WERI-Rb-1 (cell line): Measurements from ENCODE around the gene KLHL17.
A peak's percentile ranks its signal among the peaks of the same experiment; 100 is the strongest.
"Not testable (repeated sequence)": the region's sequence is repeated elsewhere in the genome, so short reads cannot be mapped to it uniquely, and the experiment has no call there.

Experiments
- DNase-seq: peaks from one replicate; pipeline ENCODE4 v3.0.0-alpha.2; 2020
- H3K27ac ChIP-seq: fragments of 250-450 bp; sonication (Bioruptor Pico); 2 replicates; pipeline ENCODE4 v1.5.1; 2020; ENCODE audit warnings: mild to moderate bottlenecking, moderate library complexity
- H3K27me3 ChIP-seq: fragments of 250-450 bp; sonication (Bioruptor Pico); 2 replicates; pipeline ENCODE4 v1.5.1; 2021; ENCODE audit warnings: mild to moderate bottlenecking, low read depth, moderate library complexity; ENCODE audit not compliant: insufficient read depth, severe bottlenecking
- H3K36me3 ChIP-seq: fragments of 250-450 bp; sonication (Bioruptor Pico); 2 replicates; pipeline ENCODE4 v1.5.1; 2020; ENCODE audit warnings: mild to moderate bottlenecking, moderate library complexity
- H3K4me3 ChIP-seq: 2 replicates; pipeline ENCODE4 v1.5.1; 2011; ENCODE audit warnings: low read depth, mild to moderate bottlenecking, control low read depth, low read length
- H3K9me3 ChIP-seq: fragments of 250-450 bp; sonication (Bioruptor Pico); 2 replicates; pipeline ENCODE4 v1.5.1; 2021; ENCODE audit warnings: mild to moderate bottlenecking, moderate library complexity; ENCODE audit not compliant: severe bottlenecking
- TF ChIP-seq, protein P1 (sequence below): IDR thresholded peaks from 2 replicates; pipeline ENCODE4 v1.5.1; 2011; ENCODE audit warnings: low read depth, mild to moderate bottlenecking, control low read depth, inconsistent platforms, low read length

KLHL17 gene

DNA sequence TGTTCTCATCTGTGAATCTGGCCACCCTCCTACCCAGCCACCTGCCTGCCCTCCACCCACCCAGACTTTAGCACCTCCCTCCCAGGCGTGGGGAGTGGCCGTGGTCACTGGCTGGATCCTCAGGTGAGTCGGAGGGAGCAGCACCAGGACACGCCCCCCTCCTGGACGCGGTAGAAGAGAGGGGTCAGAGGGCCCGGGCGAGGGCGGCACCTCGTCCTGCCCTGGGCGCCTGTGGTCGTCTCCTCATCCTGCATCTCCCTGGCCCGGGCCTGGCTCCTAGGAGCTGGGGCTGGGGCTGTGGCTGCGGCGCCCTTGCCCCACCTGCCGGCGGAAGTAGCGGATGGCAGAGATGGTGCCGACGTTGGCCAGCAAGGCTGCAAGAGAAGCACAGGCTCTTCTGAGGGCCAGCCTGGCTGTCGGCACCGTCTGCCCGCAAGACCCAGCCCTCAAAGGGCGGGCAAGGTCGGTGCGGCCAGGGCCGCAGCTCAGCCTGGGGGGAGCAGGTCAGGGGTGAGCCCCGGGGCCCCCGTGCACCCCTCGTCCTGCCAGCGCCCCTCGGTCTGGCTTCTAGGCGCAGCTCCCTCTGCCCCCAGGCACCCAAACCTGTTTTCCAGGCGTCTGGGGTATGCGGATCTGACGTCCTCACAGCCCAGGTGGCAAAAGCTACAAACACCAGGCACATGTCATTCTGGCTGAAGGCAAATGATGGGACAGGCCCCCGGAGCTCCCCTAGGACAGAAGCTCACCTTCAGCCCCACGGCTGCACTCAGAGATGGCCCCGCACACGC lies 15.7 kb downstream of the KLHL17 start:
- DNase-seq: peak; percentile 53
- H3K36me3 ChIP-seq: no peaks in the 10 kb centered on the region
- H3K27me3 ChIP-seq: no peaks in the 10 kb centered on the region
- TF ChIP-seq, protein P1, sequence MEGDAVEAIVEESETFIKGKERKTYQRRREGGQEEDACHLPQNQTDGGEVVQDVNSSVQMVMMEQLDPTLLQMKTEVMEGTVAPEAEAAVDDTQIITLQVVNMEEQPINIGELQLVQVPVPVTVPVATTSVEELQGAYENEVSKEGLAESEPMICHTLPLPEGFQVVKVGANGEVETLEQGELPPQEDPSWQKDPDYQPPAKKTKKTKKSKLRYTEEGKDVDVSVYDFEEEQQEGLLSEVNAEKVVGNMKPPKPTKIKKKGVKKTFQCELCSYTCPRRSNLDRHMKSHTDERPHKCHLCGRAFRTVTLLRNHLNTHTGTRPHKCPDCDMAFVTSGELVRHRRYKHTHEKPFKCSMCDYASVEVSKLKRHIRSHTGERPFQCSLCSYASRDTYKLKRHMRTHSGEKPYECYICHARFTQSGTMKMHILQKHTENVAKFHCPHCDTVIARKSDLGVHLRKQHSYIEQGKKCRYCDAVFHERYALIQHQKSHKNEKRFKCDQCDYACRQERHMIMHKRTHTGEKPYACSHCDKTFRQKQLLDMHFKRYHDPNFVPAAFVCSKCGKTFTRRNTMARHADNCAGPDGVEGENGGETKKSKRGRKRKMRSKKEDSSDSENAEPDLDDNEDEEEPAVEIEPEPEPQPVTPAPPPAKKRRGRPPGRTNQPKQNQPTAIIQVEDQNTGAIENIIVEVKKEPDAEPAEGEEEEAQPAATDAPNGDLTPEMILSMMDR: peak; percentile 36; the same call in 1 of the 2 replicates
- H3K9me3 ChIP-seq: no peaks in the 10 kb centered on the region
- peak overlapping the region; percentile 23 for H3K4me3 ChIP-seq
- H3K27ac ChIP-seq: peak overlapping the region; percentile 19; the same call in 1 of the 2 replicates

DNA sequence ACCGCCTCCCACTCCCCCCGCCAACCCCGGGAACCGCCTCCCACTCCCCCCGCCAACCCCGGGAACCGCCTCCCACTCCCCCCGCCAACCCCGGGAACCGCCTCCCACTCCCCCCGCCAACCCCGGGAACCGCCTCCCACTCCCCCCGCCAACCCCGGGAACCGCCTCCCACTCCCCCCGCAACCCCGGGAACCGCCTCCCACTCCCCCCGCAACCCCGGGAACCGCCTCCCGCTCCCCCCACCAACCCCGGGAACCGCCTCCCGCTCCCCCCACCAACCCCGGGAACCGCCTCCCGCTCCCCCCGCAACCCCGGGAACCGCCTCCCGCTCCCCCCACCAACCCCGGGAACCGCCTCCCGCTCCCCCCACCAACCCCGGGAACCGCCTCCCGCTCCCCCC lies 16.4 kb downstream of the KLHL17 start:
- H3K27ac ChIP-seq, H3K9me3 ChIP-seq, DNase-seq, H3K27me3 ChIP-seq, H3K4me3 ChIP-seq, H3K36me3 ChIP-seq: not testable (repeated sequence)

DNA sequence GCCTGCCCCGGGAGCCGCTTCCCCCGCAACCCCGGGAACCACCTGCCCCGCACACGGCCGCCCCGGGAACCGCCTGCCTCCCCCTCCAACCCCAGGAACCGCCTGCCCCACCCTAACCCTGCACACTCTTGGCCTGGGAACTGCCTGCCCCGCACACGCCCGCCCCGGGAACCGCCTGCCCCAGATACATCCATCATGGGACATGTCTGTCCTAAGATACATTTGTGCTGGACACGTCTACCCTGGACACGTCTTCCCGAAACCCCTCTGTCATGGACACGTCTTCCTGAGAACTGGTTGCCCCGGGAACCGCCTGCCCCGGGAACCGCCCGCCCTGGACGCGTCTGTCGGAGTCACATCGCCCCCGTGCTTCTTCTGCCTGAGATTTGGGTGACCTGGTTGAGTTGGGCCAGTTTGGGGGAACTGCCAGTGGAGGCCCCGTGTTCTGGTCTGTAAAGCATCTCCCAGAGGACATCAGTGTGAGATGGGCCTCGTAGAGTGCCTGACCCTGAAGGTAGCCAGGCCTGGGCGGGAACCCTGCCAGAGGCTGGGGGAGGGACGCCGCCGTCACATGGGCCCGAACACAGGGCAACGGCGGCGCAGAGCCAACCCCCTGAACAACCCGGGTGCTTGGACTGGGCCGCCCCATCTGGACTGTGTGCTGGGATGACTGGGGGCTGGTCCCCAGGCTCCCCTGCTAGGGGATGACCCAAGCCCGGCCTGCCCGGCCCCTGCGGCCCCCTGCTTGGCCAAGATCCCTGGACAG lies 17.9 kb downstream of the KLHL17 start:
- no peak overlapping the region for H3K4me3 ChIP-seq
- no peaks in the 10 kb centered on the region for H3K9me3 ChIP-seq
- no peaks in the 10 kb centered on the region for H3K27me3 ChIP-seq
- H3K36me3 ChIP-seq: no peaks in the 10 kb centered on the region
- no peak overlapping the region for H3K27ac ChIP-seq
- TF ChIP-seq, protein P1: no peak
- DNase-seq: no peak

DNA sequence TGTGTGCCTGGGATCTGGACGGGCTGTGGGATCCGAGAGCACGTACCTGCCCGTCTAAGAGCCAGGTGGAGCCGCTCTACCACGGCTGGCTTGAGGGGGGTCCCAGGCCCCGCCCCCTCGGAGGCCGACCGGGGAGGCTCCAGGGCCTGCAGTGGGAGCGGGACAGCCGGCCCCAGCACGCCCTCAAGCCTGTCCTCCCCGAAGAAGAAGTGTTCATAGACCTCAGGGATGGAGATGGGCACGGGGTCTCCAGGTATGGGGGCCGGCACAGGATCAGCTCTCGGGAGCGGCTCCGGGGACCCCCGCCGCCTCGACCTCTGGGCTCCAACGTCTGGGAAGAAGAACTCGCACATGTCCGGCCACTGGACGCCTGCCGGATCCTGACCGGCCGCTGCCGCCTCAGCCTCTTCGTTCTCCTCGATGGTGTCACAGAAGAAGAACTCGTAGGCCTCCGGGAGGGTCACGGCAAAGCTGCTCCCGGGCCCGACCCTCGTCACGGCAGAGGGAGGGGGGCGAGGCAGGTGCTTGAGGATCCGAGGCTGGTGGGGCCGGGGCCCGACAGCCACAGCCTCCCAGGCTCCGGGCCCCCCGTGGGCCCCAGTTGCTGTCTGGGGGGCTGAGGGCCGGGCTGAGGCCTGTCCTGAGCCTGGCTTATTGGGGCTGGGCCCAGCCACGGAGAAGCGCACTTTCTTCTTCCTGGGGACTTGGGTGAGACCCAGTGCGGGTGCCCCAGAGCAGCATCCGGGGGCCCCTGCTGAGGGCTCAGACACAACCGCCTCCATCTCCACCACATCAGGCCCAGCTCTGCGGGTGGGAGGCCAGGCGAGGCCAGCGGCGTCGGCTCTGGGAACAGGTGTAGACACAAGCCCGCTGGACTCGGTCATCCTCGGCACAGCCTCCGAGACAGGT lies 18.7 kb downstream of the KLHL17 start:
- TF ChIP-seq, protein P1: no peak
- Histone ChIP-seq H3K27ac (no peak overlapping the region), H3K27me3 (no peaks in the 10 kb centered on the region), H3K36me3 (no peaks in the 10 kb centered on the region), H3K4me3 (no peak overlapping the region), H3K9me3 (no peaks in the 10 kb centered on the region)
- no peak for DNase-seq

DNA sequence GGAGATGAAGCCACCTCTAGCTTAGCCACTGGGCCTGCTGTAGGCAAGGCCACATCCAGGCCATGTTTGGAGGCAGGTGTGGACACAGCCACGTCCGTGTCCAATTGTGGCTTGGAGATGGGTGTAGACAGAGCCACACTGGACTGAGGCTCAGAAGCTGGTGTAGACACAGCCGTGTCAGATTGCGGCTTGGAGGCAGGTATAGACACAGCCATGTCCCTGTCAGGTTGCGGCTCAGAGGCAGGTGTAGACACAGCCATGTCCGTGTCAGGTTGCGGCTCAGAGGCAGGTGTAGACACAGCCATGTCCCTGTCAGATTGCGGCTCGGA lies 19.3 kb downstream of the KLHL17 start:
- TF ChIP-seq, protein P1: no peak
- no peak for DNase-seq
- H3K4me3 ChIP-seq: no peak overlapping the region
- no peaks in the 10 kb centered on the region for H3K36me3 ChIP-seq
- H3K9me3 ChIP-seq: no peaks in the 10 kb centered on the region
- no peaks in the 10 kb centered on the region for H3K27me3 ChIP-seq
- H3K27ac ChIP-seq: no peak overlapping the region
